Psoas muscle (tissue), 8 donors: ENCODE data around the gene FUS. TPM values are rescaled to one million over a fixed set of nuclear protein-coding genes. Genes with fewer than 3 reads are reported as not detected.
A peak's percentile ranks its signal among the peaks of the same experiment; 100 is the strongest.

Source experiments
- ATAC-seq, 4 donors: fragments of 200-7000 bp; cut with Tn5 transposase; one replicate each; pipeline ENCODE4 v1.9.1; 2020; ENCODE audit warnings: moderate library complexity in 3 of 4, mild to moderate bottlenecking in 2 of 4
- DNase-seq, 2 donors: peaks; one replicate each; pipeline ENCODE4 v3.0.0-alpha.2; 2020
- H3K27ac ChIP-seq: fragments of 200-600 bp; one replicate; pipeline ENCODE4 v1.8.0; 2022
- H3K27me3 ChIP-seq, 3 donors: fragments of 200-600 bp in 1 of 3; one replicate each; pipeline versions ENCODE4 v1.6.1 to v1.8.0; 2013 to 2022; ENCODE audit warnings: low read length in 2 of 3, mild to moderate bottlenecking in 2 of 3, moderate library complexity in 1 of 3; ENCODE audit not compliant: insufficient read depth in 3 of 3
- H3K36me3 ChIP-seq, 2 donors: fragments of 200-600 bp in 1 of 2; one replicate each; pipeline versions ENCODE4 v1.6.1 to v1.8.0; 2013 to 2022; ENCODE audit warnings: low read depth in 1 of 2, mild to moderate bottlenecking in 1 of 2, moderate library complexity in 1 of 2; ENCODE audit not compliant: insufficient read depth in 1 of 2
- H3K4me1 ChIP-seq: fragments of 200-600 bp; one replicate; pipeline ENCODE4 v1.8.0; 2022
- H3K4me3 ChIP-seq: fragments of 200-600 bp; one replicate; pipeline ENCODE4 v1.8.0; 2022; ENCODE audit warnings: mild to moderate bottlenecking
- H3K9me3 ChIP-seq: fragments of 200-600 bp; one replicate; pipeline ENCODE4 v1.8.0; 2022
- CTCF ChIP-seq: fragments of 200-600 bp; IDR thresholded peaks from one replicate; pipeline ENCODE4 v1.8.0; 2022; ENCODE audit warnings: antibody characterized with exemption
- WGBS, 3 donors: extraction: QIAGEN DNeasy Blood & Tissue Kit; methylation state at CpG; one replicate each; pipeline versions ENCODE4 v1.1.6 to v1.1.7; 2013; 5-methylcytosine and 5-hydroxymethylcytosine counted together
- intact Hi-C, 2 donors: fragments of 100-400 bp; cut with DNase I; formaldehyde crosslinking; loops; one replicate each; pipeline versions ENCODE4 v1.11.0 to v1.14.2; 2022
- polyA plus RNA-seq, 3 donors: library from polyadenylated mRNA; stranded (reverse); fragments of 200-250 nt; gene quantifications; one replicate each; pipeline ENCODE4 v1.2.3, GENCODE V29; 2013
- total RNA-seq, 4 donors: library from RNA; stranded (reverse); fragmentation: NEBNext Ultra II Directional in 2 of 4; extraction: Animal tissue kit (Norgen Biotek cat#: 25700) in 2 of 4; gene quantifications; one replicate each; pipeline versions ENCODE4 v1.2.1 to v1.2.4, GENCODE V29; 2021 to 2023
- donor health status: healthy with polysubstance abuse.
- donor health status: DM: no; HTN: no; CAD: no; lungs with moderate emphysema.
- donor health status: Bipolar disorder and iron deficiency.
- donor health status: healthy.
- donor health status: DM: yes; HTN: yes; CAD: no.
- donor health status: DM: no; HTN: no; CAD: no.
- donor health status: DM: no; HTN: no; CAD: no.
- donor health status: DM: yes; HTN: yes; CAD: no.

The FUS gene
- total and polyA plus RNA-seq, 7 donors, result 117 to 246 (median 159) TPM

- DNase-seq, result peak; percentile 76 to 89
- intact Hi-C loops, result loop anchor here (5.0 to 10.0 kb wide), 4 partner anchors 33 to 239 kb away; partner anchors contain the start of genes ARMC5 (in 1 of the 2), FUS (in 1 of the 2) and ZNF843 (in 1 of the 2)
- peaks cover 0 to 25% of the 10 kb centered on the region in 2 donors for H3K36me3 ChIP-seq
- H3K27me3 ChIP-seq, result no peaks in the 10 kb centered on the region
- H3K4me3 ChIP-seq, result peak overlapping the region; percentile 89
- no peaks in the 10 kb centered on the region for H3K9me3 ChIP-seq
- H3K27ac ChIP-seq, result peak overlapping the region; percentile 99
- WGBS, 3 donors, result 1 to 2% (median 1%) methylated on average over 34 to 63 of the region's 63 CpGs
- TF ChIP-seq CTCF, result no peak
- H3K4me1 ChIP-seq, result peaks cover 52% of the 10 kb centered on the region
- ATAC-seq, result peak; percentile 68 to 76 (median 73)
Measured at GRCh38 chr16:31215287-31216162, 35.6 kb downstream of the FUS start.

- Histone ChIP-seq H3K4me3 (peak within 1 kb of the TSS; percentile 89), H3K4me1 (peaks cover 52% of the 10 kb centered on the region), H3K9me3 (no peaks in the 10 kb centered on the region), H3K27ac (peak within 1 kb of the TSS; percentile 99), H3K27me3 (no peaks in the 10 kb centered on the region), H3K36me3 (peaks cover 0 to 30% of the 10 kb centered on the region in 2 donors)
- TF ChIP-seq CTCF, result no peak
- WGBS, 3 donors, result 47 to 66% (median 53%) methylated on average over 50 to 52 of the region's 52 CpGs
- intact Hi-C loops, result loop anchor here (5.0 to 10.0 kb wide), 4 partner anchors 34 to 238 kb away; partner anchors contain the start of genes ARMC5 (in 1 of the 2), FUS (in 1 of the 2) and ZNF843 (in 1 of the 2)
- ATAC-seq (no peak), DNase-seq (no peak)
Measured at GRCh38 chr16:31216422-31217135, 36.6 kb downstream of the FUS start, which contains the start of gene PYDC1. Gene PYDC1, minus strand, starts transcription at chr16:31217135. Its CDS starts 107 bp downstream, at chr16:31217028.

- Histone ChIP-seq H3K27ac (peak overlapping the region; percentile 99), H3K9me3 (no peaks in the 10 kb centered on the region), H3K36me3 (peaks cover 0 to 34% of the 10 kb centered on the region in 2 donors), H3K27me3 (no peaks in the 10 kb centered on the region), H3K4me1 (peaks cover 52% of the 10 kb centered on the region), H3K4me3 (peak overlapping the region; percentile 89)
- DNase-seq (no peak), ATAC-seq (no peak)
- intact Hi-C loops, result loop anchor here (5.0 to 10.0 kb wide), 4 partner anchors 35 to 238 kb away; partner anchors contain the start of genes ARMC5 (in 1 of the 2), FUS (in 1 of the 2) and ZNF843 (in 1 of the 2)
- 42 to 50% (median 44%) methylated on average over 4 of the region's 4 CpGs for WGBS, 3 donors
- TF ChIP-seq CTCF, result no peak
Measured at GRCh38 chr16:31217136-31217530, 37.2 kb downstream of the FUS start.

GRCh38 chr16:31219154-31219741, 39.3 kb downstream of the FUS start:
- intact Hi-C loops, result loop anchor here (5.0 to 10.0 kb wide), 4 partner anchors 37 to 236 kb away; partner anchors contain the start of genes ARMC5 (in 1 of the 2), FUS (in 1 of the 2) and ZNF843 (in 1 of the 2)
- Histone ChIP-seq H3K4me3 (no peak overlapping the region), H3K36me3 (peaks cover 0 to 50% of the 10 kb centered on the region in 2 donors), H3K27ac (no peak overlapping the region), H3K4me1 (peaks cover 41% of the 10 kb centered on the region), H3K27me3 (no peaks in the 10 kb centered on the region), H3K9me3 (no peaks in the 10 kb centered on the region)
- 88 to 90% (median 89%) methylated on average over 15 of the region's 15 CpGs for WGBS, 3 donors
- no peak for TF ChIP-seq CTCF
- ATAC-seq, result no peak
- no peak for DNase-seq
